Nephron progenitor cell (in vitro differentiated cells): ENCODE results near the gene KIF6.

ENCODE experiments used
- DNase-seq: peaks from one replicate; pipeline ENCODE4 v3.0.0; 2021
- H3K27ac Mint-ChIP-seq: 2 replicates; pipeline ENCODE4 v1.8.0; 2021; ENCODE audit warnings: mild to moderate bottlenecking, moderate library complexity, mixed read lengths
- H3K27me3 Mint-ChIP-seq: 2 replicates; pipeline ENCODE4 v1.8.0; 2021; ENCODE audit warnings: mild to moderate bottlenecking, low read depth, mixed read lengths; ENCODE audit not compliant: poor library complexity
- H3K36me3 Mint-ChIP-seq: 2 replicates; pipeline ENCODE4 v1.8.0; 2021; ENCODE audit warnings: low read depth, mixed read lengths
- H3K4me1 Mint-ChIP-seq: 2 replicates; pipeline ENCODE4 v1.8.0; 2021; ENCODE audit warnings: mixed read lengths
- H3K4me3 Mint-ChIP-seq: 2 replicates; pipeline ENCODE4 v1.8.0; 2021; ENCODE audit warnings: mild to moderate bottlenecking, moderate library complexity, mixed read lengths
- H3K9me3 Mint-ChIP-seq: 2 replicates; pipeline ENCODE4 v1.8.0; 2021; ENCODE audit warnings: mild to moderate bottlenecking, moderate library complexity, mixed read lengths
- CTCF ChIP-seq: fragments of 200-600 bp; sonication (generic); IDR thresholded peaks from 2 replicates; pipeline ENCODE4 v1.5.0; 2021; ENCODE audit warnings: antibody characterized with exemption

Gene KIF6

GRCh38 chr6:39452306-39453145 is 272.7 kb downstream of the KIF6 start:
- Mint-ChIP-seq H3K27ac (no peak overlapping the region), H3K4me1 (peaks cover 5% of the 10 kb centered on the region), H3K4me3 (no peak overlapping the region), H3K9me3 (peaks cover 27% of the 10 kb centered on the region), H3K27me3 (peaks cover 2% of the 10 kb centered on the region), H3K36me3 (peaks cover 11% of the 10 kb centered on the region)
- TF ChIP-seq CTCF = no peak
- DNase-seq = no peak

GRCh38 chr6:39451831-39452230 is 273.4 kb downstream of the KIF6 start:
- Mint-ChIP-seq H3K4me3 (no peak overlapping the region), H3K9me3 (peaks cover 27% of the 10 kb centered on the region), H3K4me1 (peaks cover 5% of the 10 kb centered on the region), H3K36me3 (peaks cover 11% of the 10 kb centered on the region), H3K27me3 (peaks cover 2% of the 10 kb centered on the region), H3K27ac (no peak overlapping the region)
- TF ChIP-seq CTCF = no peak
- DNase-seq = no peak

GRCh38 chr6:39449022-39449421 is 276.2 kb downstream of the KIF6 start:
- H3K36me3 Mint-ChIP-seq = peaks cover 5% of the 10 kb centered on the region
- peaks cover 15% of the 10 kb centered on the region for H3K9me3 Mint-ChIP-seq
- H3K27ac Mint-ChIP-seq = no peak overlapping the region
- no peak for DNase-seq
- no peak overlapping the region for H3K4me3 Mint-ChIP-seq
- peaks cover 10% of the 10 kb centered on the region for H3K4me1 Mint-ChIP-seq
- no peak for TF ChIP-seq CTCF
- peaks cover 6% of the 10 kb centered on the region for H3K27me3 Mint-ChIP-seq

GRCh38 chr6:39446909-39447308 is 278.3 kb downstream of the KIF6 start:
- no peak for DNase-seq
- Mint-ChIP-seq H3K4me3 (no peak overlapping the region), H3K4me1 (peaks cover 9% of the 10 kb centered on the region), H3K27ac (no peak overlapping the region), H3K36me3 (no peaks in the 10 kb centered on the region), H3K27me3 (peaks cover 4% of the 10 kb centered on the region), H3K9me3 (no peaks in the 10 kb centered on the region)
- no peak for TF ChIP-seq CTCF

GRCh38 chr6:39445667-39446066 is 279.5 kb downstream of the KIF6 start:
- no peak for TF ChIP-seq CTCF
- H3K9me3 Mint-ChIP-seq = no peaks in the 10 kb centered on the region

GRCh38 chr6:39444479-39445019 is 280.7 kb downstream of the KIF6 start:
- Mint-ChIP-seq H3K9me3 (no peaks in the 10 kb centered on the region), H3K36me3 (no peaks in the 10 kb centered on the region)

More at GRCh38 chr6:39445667-39446066, 279.5 kb downstream of the KIF6 start:
- Mint-ChIP-seq H3K4me3 (no peak overlapping the region), H3K27ac (no peak overlapping the region), H3K4me1 (peaks cover 9% of the 10 kb centered on the region), H3K27me3 (peaks cover 7% of the 10 kb centered on the region), H3K36me3 (no peaks in the 10 kb centered on the region)
- DNase-seq = no peak

More at GRCh38 chr6:39444479-39445019, 280.7 kb downstream of the KIF6 start:
- H3K27me3 Mint-ChIP-seq = peaks cover 7% of the 10 kb centered on the region
- H3K27ac Mint-ChIP-seq = no peak overlapping the region
- no peak overlapping the region for H3K4me3 Mint-ChIP-seq
- no peak for TF ChIP-seq CTCF
- DNase-seq = no peak
- H3K4me1 Mint-ChIP-seq = peaks cover 9% of the 10 kb centered on the region
